ENCODE measurements around the gene NUP210L.

Gene NUP210L

DNA sequence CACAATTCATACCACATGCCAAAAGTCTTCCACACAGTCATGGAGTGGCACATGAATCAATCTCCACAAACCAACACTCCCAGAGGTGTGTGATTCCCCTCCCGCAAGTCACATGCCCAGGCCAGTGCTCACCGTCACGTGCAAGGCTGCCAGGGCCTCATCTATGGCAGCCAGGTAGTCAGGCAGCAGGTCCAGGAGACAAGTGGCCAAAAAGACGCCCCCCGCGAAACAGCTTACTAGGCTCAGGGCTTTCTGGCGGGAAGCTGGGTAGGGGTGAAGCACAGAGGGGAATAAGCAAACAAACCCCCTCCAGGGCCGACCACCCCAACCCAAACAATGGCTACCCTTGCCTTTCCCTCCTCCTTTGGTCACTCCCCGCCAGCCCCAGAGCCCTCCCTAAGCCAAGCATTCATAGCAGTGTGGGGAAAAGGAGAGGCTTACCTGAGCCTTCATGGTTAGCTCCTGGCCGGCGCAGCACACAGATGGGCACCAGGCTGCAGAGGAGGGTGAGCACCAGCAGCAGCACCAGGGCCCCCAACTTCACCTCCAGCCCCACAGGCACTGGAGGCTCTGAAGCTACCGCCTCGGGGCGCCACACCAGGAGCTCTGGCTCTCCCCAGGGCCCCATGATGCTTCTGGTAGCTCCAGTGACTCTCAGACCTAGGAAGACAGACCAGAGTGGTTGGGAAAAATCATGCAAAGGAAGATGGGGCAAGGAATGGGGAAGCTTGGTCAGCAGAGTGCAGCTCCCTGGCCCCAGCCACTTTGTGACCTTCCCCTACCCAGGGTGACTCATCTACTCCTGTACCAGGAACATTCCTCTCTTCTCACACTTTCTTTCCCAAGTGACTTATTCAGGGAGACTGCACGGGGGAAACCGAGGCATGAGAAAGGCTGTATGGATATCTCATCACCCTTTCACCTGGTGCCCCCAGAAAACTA lies 192.5 kb downstream of the NUP210L start:
- no peak for DNase-seq

DNA sequence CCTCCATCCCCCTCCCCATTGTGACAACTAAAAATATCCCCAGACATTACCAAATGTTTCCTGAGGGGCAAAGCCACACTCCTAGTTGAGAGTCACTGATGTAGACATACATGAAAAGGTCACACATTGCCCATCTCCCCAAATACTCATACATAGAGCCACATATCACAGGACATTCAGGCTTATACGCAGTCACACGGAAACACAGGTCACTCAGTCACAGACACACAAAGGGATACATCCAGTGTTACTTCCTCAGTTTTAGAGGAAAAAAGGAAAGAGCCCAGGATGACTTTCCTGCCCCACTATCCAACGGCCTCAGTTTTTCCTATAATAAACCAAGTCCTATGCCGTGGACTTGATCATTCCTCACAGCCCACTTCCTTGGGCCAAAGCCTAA lies 193.5 kb downstream of the NUP210L start:
- no peak for DNase-seq

DNA sequence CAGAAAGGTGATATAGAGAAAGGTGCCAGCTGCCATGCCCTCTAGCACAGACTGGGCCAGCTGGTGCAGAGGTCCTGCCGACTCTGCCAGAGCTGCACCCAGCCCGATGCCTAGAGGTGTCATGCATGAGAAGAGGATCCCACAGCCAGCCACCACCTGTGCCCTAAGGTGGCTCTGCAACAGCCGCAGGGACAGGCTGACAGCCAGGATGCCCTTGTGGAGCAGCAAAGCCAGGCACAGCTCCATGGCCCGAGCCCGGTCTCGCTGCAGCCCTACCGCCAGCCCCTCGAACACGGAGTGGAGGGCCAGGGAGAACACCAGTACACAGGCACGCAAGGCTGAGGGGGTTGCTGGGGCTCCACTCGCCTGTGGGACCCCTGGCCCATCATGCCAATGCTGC lies 194.7 kb downstream of the NUP210L start:
- DNase-seq: no peak

DNA sequence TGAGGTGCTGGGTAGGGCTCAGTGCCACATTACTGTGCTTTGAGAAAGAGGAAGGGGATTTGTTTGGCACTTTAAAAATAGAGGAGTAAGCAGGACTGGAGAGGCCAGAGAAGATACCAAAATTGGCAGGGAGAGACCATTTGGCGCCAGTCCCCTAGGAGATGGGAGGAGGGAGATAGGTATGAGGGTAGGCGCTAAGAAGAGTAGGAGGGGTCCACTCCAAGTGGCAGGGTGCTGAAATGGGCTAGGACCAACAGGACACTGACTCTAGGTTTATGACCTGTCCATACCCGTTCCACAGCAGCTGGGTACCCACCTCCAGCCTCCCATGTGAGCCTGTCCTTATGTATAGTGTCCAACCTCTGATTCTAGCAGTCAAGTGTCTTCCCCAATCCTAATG lies 195.4 kb downstream of the NUP210L start:
- no peak for DNase-seq

DNA sequence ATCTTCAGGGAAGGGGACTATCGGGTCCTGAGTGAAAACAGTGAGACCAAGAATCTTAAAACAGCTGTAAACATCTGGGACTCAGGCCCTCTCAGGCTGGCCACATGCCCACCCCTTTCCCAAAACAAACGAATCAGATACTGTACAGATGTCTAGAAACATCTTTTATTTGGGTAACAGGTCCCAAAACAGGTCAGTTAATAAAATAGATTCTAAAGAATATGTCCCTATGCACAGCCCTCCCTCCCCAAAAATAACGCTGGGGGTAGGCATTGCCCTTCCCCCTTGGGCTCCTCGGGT lies 196.0 kb downstream of the NUP210L start:
- DNase-seq: no peak

DNA sequence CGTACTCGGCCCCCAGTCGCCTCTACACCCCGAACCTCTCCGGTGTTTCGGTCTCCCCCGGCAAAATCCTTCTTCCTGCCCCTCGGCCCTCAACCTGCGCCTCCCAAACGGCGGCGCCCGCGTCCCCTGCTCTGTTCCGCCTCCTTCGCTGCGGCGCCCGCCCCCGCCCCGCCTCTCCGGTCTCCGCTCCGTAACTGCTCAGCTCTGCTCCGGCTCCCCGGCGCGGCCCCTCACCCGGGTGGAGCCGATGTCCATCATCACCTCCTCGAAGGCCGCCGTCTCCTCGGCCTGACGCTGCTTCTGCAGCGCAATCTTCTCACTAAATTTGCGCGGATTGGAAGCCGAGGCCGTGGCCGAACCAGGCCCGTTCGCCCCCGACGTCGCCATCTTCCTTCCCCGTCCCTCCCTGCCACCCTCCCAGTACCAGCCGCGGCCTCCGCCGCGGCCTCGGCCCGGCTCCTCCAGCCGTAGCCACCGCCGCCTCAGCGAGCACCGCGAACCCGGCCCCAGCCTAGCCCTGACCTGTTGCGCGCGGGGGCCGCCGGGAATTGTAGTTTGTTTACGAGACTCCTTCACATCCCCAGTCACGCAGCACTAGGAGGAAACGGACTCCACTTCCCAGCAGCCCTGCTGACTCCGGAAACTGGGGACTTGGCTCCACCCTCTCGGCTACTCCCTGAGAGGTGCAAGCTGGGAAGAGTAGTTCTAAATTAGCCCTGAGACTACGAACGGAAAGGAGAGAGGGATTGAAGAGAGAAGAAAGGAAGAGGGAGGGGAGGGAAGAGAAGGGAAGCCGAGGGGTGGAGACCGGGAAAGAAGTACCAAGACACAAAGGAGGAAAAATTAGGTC lies 196.5 kb downstream of the NUP210L start, which contains the start of gene CRTC2:
Gene CRTC2, minus strand, starts transcription at position 502 of the 850 bp plus-strand sequence. Its CDS starts 115 bp downstream, at position 387.
- peak; percentile 97 for DNase-seq

DNA sequence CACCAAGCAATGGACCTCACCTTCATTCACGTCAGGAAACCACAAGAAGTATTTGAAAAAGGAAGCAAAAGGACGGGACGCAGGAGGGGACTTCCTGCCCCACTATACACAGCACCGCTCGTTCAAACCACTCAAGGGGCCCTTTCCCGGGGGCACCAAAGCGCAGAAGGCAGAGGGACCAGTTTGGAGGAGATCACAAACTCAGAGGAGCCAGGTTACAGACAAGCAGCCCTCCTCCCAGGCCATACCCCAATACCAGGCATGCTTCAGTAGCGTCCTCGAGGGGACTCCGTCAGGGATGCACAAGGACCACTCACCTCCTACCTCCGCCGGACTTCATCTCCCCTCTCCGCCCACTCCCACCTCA lies 197.1 kb downstream of the NUP210L start:
- DNase-seq: peak; percentile 46

DNA sequence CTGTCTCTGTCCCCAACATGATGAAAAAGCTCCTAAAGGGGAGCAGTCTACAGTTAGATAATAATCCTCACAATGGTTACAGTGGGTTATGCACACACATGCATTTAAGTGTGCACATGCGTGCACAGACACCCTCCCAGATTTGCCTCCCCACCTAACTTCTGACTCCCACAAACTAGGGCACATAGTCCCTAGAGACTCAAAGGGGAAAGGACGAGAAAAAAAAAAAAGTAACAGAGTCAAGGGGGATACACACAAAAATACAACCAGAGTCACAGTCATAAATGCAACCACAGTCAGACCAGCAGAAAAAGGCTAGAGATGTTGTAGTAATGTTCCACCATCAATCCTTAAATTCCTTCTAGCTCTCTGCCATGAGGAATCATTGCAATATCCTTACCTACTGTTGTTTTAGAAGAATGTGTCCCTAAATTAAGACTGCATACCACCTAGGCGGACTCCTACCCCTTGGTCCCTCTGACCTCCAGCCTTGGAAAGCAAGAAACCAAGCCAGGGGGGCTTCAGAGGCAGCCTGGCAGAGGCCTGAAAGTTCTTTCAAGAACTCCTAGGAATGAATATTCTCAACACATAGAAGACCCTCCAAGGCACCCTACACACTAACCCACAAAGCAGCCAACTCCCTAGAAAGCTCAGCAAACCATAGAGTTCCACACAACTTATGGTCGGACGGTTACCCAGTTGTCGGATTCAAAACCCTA lies 197.7 kb downstream of the NUP210L start:
- DNase-seq: no peak

DNA sequence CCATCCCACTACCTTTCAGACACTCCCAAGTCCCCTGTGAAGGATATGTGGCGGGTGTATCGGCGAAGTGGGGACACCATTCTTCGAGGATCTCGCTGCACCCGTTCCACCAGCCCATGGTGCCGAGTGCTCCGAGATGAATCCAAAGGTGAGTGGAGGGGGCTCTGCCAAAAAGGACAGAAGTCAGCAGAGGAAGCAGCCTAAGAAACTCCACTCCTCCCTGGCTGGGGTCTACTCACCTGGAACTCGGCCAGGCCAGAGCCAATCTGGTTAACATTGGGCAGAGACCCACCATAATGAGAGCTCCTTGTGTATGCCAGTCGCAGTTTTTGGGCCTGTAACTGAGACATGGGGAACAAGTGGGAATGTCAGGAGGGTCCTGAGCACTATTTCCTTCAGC lies 200.0 kb downstream of the NUP210L start:
- DNase-seq: no peak

DNA sequence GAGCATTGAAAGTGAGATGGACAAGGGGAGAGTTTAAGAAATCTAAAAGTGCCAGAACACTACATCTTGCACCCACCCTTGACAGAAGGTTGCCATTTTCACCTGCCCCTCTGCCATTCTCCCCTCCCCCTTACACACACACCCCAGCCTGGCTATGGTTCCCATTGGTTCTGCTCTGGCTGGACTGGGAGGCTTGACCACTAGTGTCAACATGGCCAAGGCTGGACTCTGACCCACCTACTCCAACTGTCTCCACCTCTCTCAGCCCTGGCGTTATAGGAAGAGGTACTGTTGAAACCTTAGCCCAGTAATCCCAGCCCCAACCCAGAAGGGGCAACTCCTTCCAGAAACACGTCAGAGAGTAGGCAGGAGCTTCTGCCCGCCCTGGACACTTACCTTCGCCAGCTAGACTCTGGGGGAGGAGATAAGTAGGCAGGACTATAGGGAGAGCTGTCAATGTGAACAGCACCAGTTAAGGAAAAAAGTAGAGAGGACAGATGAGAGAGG lies 201.0 kb downstream of the NUP210L start:
- DNase-seq: no peak

DNA sequence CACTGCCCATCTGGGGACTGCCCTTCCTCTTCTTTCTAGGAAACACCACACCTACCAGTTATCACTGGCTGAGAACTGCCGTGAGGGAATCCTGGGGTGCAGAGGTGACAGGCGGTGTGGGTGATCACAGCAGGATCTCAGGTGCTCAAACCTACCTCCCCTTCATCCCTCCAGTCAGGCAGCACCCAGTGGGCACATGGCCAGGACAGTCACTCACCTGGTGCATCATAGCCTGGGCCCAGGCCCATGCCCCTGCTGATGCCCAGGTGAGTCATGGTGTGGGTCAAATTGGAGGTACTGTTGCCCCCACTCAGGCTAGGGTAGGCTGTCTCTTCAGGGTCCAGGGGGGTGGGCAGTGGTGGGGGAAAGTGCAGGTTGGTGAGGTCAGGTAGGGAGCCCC lies 203.1 kb downstream of the NUP210L start:
- DNase-seq: no peak

DNA sequence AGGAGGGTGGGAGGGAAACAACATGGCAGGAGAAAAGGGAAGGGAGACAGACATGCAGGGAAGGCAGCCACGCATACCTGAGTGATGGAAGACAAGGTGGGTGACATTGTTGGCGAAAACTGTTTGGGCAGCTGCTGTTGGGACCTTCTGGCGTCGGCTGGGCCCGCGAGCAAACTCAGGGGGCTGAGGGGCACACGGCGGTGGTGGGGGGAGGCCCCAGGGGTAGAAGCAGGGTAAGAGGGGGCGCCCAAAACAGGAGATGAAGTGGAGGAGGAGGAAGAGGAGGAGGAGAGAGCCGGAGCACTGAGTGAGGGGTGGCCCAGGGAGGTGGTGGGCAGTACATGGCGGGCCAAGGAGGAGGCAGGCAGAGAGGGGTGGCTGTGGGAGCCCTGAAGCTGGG lies 203.7 kb downstream of the NUP210L start:
- DNase-seq: no peak

DNA sequence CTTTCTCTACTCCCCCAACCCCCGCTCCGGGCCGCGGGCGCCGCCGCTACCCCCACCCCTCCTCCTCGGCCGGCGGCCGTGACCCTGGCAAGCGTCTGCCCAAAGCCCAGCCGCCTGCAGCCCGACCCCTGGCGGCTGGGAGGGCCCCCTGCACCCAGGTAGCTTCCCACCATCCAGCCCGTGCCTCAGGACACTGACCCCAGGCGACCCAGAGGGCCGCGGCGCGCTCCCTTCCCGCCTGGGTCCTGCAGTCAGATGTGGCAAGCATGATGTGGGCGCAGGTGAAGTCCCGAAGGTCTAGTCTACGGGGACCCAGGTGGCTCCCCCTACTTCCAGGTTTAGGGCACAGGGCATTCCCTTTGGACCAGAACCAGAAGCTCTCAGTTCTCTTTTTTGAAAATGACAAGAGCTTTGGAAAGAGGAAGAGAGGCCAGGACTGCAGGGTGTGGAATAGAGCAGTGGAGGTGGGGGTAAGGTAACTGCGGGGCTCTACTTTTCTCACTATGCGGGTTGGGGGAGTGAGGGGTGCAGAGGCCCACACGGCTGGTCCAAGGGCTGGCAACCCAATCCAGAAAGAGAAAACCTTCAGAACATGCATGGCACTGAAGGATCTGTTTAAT lies 208.1 kb downstream of the NUP210L start, which contains the start of gene DENND4B:
Gene DENND4B, minus strand, starts transcription at position 97 of the 620 bp plus-strand sequence. CDS start 2,344 bp downstream, outside the sequence.
- DNase-seq: peak; percentile 67

DNA sequence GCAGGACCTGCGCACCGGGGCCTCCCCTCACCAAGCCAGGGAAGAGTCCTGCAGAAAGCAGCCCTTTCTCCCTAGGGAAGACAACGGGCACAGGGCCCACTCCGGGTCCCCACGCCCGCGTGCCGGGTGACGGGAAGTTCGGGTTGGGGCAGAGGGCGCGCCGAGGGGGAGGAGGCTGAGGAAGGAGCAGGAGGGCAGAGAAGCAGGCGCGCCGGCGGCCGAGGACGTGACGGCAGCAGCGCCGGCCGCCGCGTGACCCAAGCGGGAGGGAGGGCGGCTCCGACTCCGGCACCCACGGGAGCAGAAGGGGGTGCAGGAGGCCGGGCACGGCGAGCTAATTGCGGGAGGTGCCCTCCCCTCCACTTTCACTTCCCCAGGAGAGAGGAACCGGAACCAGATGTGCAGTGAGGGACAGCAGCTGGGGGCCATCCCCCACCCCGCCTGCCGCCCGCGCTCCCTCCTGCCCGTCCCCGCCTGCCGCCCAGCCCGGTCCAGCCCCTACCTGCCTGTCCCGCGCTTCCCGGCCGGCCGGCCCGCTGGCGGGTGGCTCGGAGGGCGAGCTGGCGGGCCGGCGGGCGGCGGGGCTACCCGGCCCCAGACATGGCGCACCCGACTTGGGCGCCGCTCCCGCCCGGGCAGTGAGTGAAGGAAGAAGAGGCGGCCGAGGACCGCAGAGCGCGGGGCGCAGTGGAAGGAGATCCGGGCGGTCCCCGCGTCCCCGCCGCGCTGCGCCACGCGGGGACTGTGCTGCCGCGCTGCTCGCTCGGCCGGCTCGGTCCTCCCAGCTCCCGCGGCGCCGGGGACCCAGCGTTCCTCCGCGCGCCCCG lies 208.9 kb downstream of the NUP210L start:
- peak; percentile 63 for DNase-seq

DNA sequence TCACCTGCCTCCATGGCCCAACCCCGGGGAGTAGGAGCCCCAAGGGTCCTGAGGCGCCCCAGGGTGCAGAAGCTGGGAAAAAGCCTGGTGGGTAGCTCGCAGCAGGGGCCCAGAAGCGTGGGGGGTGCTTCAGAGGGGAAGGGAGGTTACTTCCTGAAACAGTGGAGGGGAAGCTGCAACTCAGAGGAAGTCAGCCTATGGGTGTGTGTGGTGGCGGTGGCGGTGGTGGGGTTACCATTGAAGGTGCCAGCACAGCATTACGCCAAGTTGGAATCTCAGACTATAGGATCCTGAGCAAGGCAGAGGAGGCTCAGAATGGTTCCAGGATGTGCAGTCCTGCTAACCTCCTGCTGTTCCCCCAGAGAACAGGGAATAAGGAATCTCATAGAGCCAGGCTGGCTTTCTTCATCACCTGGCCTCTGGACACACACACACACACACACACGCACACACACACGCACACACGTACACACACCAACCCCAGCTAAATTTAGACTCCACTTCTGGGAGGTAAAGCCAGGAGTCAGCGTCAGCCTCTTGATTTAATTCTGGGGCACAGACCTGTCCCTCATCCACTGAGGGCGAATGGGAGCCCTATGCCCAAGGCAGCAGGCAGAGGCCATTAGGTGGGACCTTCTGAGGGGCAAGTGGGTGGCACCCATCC lies 209.6 kb downstream of the NUP210L start:
- peak; percentile 81 for DNase-seq

DNA sequence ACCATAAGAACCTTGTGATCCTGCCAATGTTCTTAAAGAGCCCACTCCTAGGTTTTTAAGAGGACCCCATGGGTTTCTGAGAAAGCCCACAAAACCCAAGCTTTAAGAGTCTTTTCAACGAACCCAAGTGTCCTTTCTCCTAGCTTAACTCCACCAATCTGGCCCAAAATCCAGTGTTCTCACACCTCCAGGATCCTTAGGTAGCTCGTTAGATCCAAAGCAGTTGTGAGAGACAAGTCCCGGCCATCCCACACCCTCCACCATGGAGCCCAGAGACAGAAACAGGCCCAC lies 210.1 kb downstream of the NUP210L start:
- DNase-seq: no peak

DNA sequence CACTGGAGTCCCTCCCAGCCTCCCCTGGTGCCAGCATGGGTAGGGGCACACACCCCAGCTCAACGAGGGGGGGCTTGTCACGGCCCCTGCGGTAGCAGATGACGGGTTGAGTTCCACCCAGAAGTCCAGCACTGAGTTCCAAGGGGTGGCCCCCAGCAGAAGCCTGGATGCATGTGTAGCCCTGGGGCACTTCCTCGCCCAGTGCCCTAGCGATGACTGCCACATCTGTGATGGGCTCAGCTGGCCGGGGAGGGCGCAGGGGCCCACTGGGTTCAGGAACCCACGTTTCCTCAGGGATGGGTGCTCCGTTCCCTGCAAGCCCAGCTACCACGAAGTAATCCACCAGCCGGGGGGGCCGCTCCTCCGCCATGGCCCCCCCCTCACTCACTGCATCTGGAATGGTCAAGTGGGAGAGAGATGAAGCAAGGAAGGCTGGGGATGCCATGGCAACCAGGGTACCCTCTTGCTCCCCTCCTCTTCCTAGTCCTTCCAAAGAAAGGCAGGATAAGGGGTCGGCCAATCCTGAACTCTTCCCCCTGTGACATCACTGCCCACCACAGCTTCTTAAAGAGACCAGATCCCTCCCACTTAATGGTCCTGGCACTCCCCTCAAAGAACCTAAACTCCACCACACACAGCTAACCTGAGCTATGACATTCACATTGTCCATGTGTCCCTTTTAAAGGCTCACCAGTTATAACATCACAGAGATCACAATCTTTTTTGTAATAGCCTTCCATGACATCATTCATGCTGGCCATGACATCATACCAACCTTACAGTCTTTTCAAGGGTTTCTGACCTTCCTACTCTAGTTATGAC lies 210.7 kb downstream of the NUP210L start:
- DNase-seq: no peak

DNA sequence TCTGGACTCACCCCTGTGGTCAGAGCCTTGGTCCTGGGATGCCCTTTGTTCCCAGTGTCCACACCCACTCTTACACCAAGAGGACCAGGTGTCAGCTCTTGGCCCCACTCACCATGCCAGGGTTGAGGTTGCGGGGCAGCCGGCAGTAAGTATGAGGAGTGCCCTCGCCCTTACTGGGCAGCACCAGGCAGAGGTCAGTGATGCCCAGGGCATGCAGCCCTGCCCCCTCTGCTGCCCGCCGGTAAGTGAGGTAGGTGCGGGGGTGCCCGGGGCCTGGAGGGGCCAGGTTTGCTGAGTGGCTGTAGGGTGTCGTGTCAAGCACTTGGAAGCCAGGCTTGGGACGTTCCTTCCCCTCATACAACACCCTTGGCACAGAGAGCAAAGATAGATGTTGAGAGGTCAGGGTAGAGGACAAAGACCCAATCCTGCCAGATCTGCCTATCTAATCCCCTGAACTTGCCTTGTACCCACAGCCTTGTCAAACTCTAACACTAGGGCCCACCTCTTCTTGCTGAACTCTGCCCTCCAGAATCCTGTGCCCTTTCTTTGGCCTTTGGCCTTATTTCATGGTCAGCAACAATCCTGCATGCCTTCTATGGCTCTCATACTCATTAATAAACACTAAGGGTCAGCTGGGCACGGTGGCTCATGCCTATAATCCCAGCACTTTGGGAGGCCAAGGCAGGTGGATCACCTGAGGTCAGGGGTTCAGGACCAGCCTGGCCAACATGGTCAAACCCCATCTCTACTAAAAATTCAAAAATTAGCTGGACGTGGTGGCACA lies 211.9 kb downstream of the NUP210L start:
- no peak for DNase-seq
